Rectal smooth muscle tissue (tissue), 1 donor: ENCODE results near the gene L3MBTL2.

Source experiments
- H3K27ac ChIP-seq: one replicate; pipeline ENCODE4 v1.7.0; 2013; ENCODE audit warnings: low read depth, low read length, inconsistent platforms
- H3K27me3 ChIP-seq: one replicate; pipeline ENCODE4 v1.7.0; 2013; ENCODE audit warnings: low read length; ENCODE audit not compliant: control insufficient read depth, insufficient read depth
- H3K36me3 ChIP-seq: one replicate; pipeline ENCODE4 v1.7.0; 2013; ENCODE audit warnings: low read length; ENCODE audit not compliant: control insufficient read depth, insufficient read depth
- H3K4me1 ChIP-seq: one replicate; pipeline ENCODE4 v1.7.0; 2013; ENCODE audit warnings: low read length; ENCODE audit not compliant: control insufficient read depth, insufficient read depth
- H3K4me3 ChIP-seq: one replicate; pipeline ENCODE4 v1.7.0; 2013; ENCODE audit warnings: low read length
- H3K9ac ChIP-seq: one replicate; pipeline ENCODE4 v1.7.0; 2013; ENCODE audit warnings: low read length

L3MBTL2 gene

GRCh38 chr22:41267958-41268357 lies 62.8 kb downstream of the L3MBTL2 start:
- H3K36me3 ChIP-seq: peaks cover 29% of the 10 kb centered on the region

GRCh38 chr22:41271787-41272186 lies 66.7 kb downstream of the L3MBTL2 start:
- no peak overlapping the region for H3K9ac ChIP-seq
- no peak overlapping the region for H3K4me3 ChIP-seq
- H3K27ac ChIP-seq: no peak overlapping the region
- H3K36me3 ChIP-seq: peaks cover 32% of the 10 kb centered on the region
- no peaks in the 10 kb centered on the region for H3K4me1 ChIP-seq
- H3K27me3 ChIP-seq: no peaks in the 10 kb centered on the region

More at GRCh38 chr22:41267958-41268357, 62.8 kb downstream of the L3MBTL2 start:
- no peak overlapping the region for H3K4me3 ChIP-seq
- H3K4me1 ChIP-seq: no peaks in the 10 kb centered on the region
- no peak overlapping the region for H3K27ac ChIP-seq
- no peaks in the 10 kb centered on the region for H3K27me3 ChIP-seq
- no peak overlapping the region for H3K9ac ChIP-seq

GRCh38 chr22:41273128-41273527 lies 68.0 kb downstream of the L3MBTL2 start:
- Histone ChIP-seq H3K4me1 (no peaks in the 10 kb centered on the region), H3K36me3 (peaks cover 26% of the 10 kb centered on the region), H3K4me3 (no peak overlapping the region), H3K27ac (no peak overlapping the region), H3K9ac (no peak overlapping the region), H3K27me3 (no peaks in the 10 kb centered on the region)

GRCh38 chr22:41274856-41275255 lies 69.7 kb downstream of the L3MBTL2 start:
- Histone ChIP-seq H3K27ac (no peak overlapping the region), H3K9ac (no peak overlapping the region), H3K36me3 (peaks cover 26% of the 10 kb centered on the region), H3K27me3 (no peaks in the 10 kb centered on the region), H3K4me1 (no peaks in the 10 kb centered on the region), H3K4me3 (no peak overlapping the region)

GRCh38 chr22:41280065-41280464 lies 75.0 kb downstream of the L3MBTL2 start:
- H3K4me3 ChIP-seq: no peak overlapping the region
- no peaks in the 10 kb centered on the region for H3K4me1 ChIP-seq
- H3K27ac ChIP-seq: no peak overlapping the region
- H3K9ac ChIP-seq: no peak overlapping the region
- H3K27me3 ChIP-seq: no peaks in the 10 kb centered on the region
- peaks cover 9% of the 10 kb centered on the region for H3K36me3 ChIP-seq

- Histone ChIP-seq H3K36me3 (peaks cover 7% of the 10 kb centered on the region), H3K27me3 (no peaks in the 10 kb centered on the region), H3K27ac (no peak overlapping the region), H3K4me1 (no peaks in the 10 kb centered on the region), H3K9ac (no peak overlapping the region), H3K4me3 (no peak overlapping the region)
Measured at GRCh38 chr22:41280854-41281253, 75.7 kb downstream of the L3MBTL2 start.
